ENCODE results near the gene PRDM16. TPM values are rescaled to one million over a fixed set of nuclear protein-coding genes. Genes with fewer than 3 reads are reported as not detected.

PRDM16 gene
- total RNA-seq, 1 experiment from 2014 or later = 0.17 TPM

DNA sequence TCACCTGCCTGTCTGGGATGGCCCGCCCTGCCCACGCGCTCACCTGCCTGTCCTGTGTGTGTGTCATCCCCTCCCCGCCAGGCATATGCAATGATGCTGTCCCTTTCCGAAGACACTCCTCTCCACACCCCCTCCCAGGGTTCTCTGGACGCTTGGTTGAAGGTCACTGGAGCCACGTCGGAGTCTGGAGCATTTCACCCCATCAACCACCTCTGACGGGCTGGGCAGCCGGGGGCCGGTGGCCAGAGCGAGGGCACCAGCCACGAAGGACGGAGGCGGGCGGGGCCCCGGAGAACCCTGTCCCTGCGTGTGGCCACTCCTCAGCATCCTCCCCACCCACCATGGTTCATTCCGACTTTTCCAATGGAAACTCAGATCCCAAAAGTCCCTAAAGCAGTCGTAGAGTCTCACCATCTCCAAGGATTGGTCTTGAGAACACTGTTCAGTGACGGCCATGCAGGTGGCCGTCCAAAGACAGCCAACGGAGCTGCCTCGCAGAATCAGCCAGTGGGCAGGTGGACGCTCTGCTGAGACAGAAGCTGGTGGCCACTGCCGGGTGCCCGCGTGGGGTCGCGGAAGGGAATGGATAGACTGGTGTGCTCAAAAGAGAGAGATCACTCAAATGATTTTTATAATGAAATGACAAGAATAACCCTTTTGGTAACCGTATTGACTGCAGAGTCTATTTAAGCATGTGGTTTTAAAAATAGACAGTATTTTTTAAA, 364.8 kb downstream of the PRDM16 start:
- Histone ChIP-seq H3K4ac (ENCODE audit: low read depth, low read length) (no peak overlapping the region), H3K27me3 (ENCODE audit: insufficient read depth, low read length) (no peaks in the 10 kb centered on the region), H3K27ac (ENCODE audit: insufficient read length, low read depth, low read length) (no peak overlapping the region), H3K4me1 (ENCODE audit: insufficient read depth, low read length) (no peaks in the 10 kb centered on the region), H3K9ac (ENCODE audit: extremely low read depth, insufficient read length, low read length) (no peak overlapping the region), H2BK15ac (ENCODE audit: low read depth, low read length) (no peak overlapping the region), H3K23ac (ENCODE audit: insufficient read length, low read depth, low read length) (no peak overlapping the region), H2BK20ac (ENCODE audit: low read depth, low read length, poor library complexity, severe bottlenecking) (no peak overlapping the region), H3T11ph (ENCODE audit: low read length) (no peak overlapping the region), H2BK5ac (ENCODE audit: insufficient read length, low read length) (no peak overlapping the region), H3K79me1 (ENCODE audit: insufficient read depth, low read depth, low read length, poor library complexity, severe bottlenecking) (no peaks in the 10 kb centered on the region), H2AK5ac (ENCODE audit: insufficient read length, low read length) (no peak overlapping the region), H3K18ac (ENCODE audit: insufficient read length, low read depth, low read length) (no peak overlapping the region), H3K14ac (ENCODE audit: insufficient read depth, low read length) (no peak overlapping the region), H2BK12ac (ENCODE audit: insufficient read length, low read depth, low read length) (no peak overlapping the region), H3K23me2 (ENCODE audit: insufficient read length, low read depth, low read length, poor library complexity, severe bottlenecking) (peaks cover 6% of the 10 kb centered on the region), H3K56ac (ENCODE audit: insufficient read length, low read depth, low read length) (no peak overlapping the region), H3K79me2 (ENCODE audit: insufficient read depth, low read length) (no peaks in the 10 kb centered on the region), H2BK120ac (ENCODE audit: low read depth, low read length, poor library complexity, severe bottlenecking) (no peak overlapping the region), H2AFZ (ENCODE audit: low read length) (no peak overlapping the region), H4K20me1 (ENCODE audit: control insufficient read depth, insufficient read depth, insufficient read length) (no peaks in the 10 kb centered on the region), H4K91ac (ENCODE audit: insufficient read length, low read depth, low read length) (no peak overlapping the region), H4K5ac (ENCODE audit: insufficient read length, low read depth, low read length) (no peak overlapping the region), H3K9me3 (ENCODE audit: control insufficient read depth, low read depth, low read length) (no peaks in the 10 kb centered on the region), H3K4me2 (ENCODE audit: insufficient read depth, insufficient read length, low read length) (no peak overlapping the region), H4K8ac (replicated peaks; ENCODE audit: insufficient read length, low read depth, low read length) (no peak overlapping the region)
- Mint-ChIP-seq H3K27me3 (ENCODE audit: low read depth) (no peaks in the 10 kb centered on the region), H3K4me1 (peaks cover 0 to 20% of the 10 kb centered on the region in 2 experiments; a peak in 3 of 4 replicates), H3K9me3 (no peaks in the 10 kb centered on the region; a peak in 1 of 5 replicates), H3K27ac (no peak overlapping the region; a peak in 1 of 7 replicates), H3K4me3 (no peak overlapping the region), H3K36me3 (ENCODE audit: insufficient read depth in 1 of 3, low read depth in 3 of 3) (no peaks in the 10 kb centered on the region)
- TF ChIP-seq, protein P1, sequence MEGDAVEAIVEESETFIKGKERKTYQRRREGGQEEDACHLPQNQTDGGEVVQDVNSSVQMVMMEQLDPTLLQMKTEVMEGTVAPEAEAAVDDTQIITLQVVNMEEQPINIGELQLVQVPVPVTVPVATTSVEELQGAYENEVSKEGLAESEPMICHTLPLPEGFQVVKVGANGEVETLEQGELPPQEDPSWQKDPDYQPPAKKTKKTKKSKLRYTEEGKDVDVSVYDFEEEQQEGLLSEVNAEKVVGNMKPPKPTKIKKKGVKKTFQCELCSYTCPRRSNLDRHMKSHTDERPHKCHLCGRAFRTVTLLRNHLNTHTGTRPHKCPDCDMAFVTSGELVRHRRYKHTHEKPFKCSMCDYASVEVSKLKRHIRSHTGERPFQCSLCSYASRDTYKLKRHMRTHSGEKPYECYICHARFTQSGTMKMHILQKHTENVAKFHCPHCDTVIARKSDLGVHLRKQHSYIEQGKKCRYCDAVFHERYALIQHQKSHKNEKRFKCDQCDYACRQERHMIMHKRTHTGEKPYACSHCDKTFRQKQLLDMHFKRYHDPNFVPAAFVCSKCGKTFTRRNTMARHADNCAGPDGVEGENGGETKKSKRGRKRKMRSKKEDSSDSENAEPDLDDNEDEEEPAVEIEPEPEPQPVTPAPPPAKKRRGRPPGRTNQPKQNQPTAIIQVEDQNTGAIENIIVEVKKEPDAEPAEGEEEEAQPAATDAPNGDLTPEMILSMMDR (conservative IDR thresholded peaks at IDR 0.05) = no peak
- DNase-seq = no peak
- WGBS (ENCODE audit: extremely low coverage, insufficient read length, low lambda C conversion rate) = no CpG with 5 or more reads among the region's 31 CpGs

All from H9 (cell line).